ENCODE data around the gene NOSIP.

Gene NOSIP

DNA sequence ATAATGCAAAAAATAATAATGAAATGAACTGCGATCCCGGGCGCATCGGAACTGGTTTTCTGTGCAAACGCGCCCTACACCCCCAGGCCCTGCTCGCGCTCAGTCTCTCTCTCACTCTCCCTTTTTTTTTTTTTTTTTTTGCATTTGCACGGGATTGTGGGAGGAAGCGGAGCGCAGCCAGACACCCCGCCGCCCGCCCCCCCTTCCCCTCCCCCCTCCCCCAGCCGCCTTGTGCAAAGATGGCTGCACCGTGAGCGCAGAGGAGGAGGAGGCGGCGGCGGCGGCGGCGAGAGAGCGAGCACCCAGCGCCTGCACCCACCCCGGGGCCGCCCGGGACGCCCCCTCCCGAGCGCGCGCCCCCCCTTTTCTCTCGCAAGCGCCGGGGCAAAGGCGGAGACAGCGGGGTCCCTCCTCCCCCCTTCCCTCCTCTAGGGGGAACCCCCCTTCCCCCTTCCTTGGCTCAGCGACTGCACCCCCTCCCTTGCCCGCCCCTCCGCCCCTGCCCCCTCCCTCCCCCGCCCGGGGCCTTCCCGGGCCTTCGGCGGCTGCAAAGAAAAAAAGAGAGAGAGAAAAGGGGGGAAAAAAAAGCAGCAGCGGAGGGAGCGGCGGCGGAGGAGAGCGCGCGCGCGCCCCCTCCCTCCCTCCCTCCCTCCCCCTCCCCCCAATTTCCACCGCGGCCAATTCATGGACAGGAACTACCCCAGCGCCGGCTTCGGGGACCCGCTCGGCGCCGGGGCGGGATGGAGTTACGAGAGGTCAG is 10.8 kb upstream of the NOSIP start, which contains the start of gene PRR12:
TSS of gene PRR12 (plus strand) at position 212 of the 760 bp plus-strand sequence. CDS start at position 685, 473 bp downstream.
- TF ChIP-seq, protein P1, sequence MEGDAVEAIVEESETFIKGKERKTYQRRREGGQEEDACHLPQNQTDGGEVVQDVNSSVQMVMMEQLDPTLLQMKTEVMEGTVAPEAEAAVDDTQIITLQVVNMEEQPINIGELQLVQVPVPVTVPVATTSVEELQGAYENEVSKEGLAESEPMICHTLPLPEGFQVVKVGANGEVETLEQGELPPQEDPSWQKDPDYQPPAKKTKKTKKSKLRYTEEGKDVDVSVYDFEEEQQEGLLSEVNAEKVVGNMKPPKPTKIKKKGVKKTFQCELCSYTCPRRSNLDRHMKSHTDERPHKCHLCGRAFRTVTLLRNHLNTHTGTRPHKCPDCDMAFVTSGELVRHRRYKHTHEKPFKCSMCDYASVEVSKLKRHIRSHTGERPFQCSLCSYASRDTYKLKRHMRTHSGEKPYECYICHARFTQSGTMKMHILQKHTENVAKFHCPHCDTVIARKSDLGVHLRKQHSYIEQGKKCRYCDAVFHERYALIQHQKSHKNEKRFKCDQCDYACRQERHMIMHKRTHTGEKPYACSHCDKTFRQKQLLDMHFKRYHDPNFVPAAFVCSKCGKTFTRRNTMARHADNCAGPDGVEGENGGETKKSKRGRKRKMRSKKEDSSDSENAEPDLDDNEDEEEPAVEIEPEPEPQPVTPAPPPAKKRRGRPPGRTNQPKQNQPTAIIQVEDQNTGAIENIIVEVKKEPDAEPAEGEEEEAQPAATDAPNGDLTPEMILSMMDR (IDR thresholded peaks at IDR 0.05; ENCODE audit: low read length, missing control alignments): no peak
- DNase-seq (ENCODE audit: low read depth): peak; percentile 77
- H3K4me3 ChIP-seq (replicated peaks; ENCODE audit: low read depth, low read length): peak within 1 kb of the TSS; percentile 84

DNA sequence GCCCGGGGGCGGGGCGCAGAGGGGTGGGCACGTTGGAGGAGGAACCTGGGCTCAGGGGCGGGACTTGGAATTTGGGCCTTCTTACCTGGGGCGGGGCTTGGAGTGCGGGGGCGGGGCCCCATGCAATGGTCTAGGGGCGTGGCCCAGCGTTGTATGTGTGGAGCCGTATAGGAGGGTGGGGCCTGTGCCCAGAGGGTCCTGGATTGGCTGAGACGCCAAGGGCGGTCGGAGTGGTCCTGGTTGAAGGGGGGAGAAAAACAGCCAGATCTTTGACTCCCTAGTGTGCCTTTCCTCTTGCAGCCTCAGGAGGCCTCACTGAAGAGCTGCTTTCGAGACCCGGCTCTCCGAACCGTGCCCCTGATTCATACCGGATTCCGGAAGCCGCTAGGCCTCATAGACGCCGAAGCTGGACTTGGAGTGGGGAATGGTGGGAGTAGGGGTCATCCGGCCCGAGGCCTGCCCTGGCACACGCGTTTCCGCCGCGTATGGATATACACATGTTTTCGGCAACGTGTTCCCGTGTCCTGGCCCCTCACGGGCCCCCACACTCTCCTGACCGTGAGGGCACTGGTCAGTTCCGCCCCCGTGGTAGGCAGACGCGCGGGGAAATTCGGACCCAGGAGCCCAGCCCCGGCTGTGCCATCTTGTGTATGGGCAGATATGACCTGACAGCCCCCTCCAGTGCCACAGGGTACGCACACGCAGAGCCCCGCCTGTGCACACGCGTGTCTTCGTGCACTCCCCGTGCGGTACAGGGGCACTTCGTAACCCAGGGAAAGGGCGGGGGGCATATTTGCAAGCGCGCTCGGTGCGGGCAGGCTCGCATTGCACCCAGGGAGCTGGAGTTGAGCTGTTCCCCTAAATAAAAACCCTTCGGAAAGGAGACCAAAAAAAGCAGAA is 10.0 kb upstream of the NOSIP start:
- peak; percentile 98 for DNase-seq (ENCODE audit: low read depth)
- peak overlapping the region; percentile 84 for H3K4me3 ChIP-seq (replicated peaks; ENCODE audit: low read depth, low read length)
- TF ChIP-seq, protein P1 (IDR thresholded peaks at IDR 0.05; ENCODE audit: low read length, missing control alignments): peak; percentile 19

DNA sequence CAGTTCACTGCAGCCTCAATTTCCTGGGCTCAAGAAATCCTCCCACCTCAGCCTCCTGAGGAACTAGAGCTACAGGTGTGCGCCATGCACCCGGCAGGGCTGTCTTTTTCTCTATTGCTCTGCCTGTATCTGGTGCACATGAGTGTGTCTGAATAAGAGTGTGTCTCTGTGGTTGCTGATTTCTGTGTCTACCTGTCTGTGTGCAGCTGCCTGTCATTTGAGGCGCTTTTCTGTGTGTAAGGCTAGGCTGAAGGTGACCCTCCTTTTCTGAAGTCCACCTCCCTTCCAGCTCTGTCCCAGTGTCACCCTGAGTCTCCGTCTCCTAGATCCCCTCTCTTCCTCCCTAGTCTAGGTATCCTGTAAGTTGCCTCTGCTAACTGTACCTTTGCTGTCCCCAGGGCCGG is 9.1 kb upstream of the NOSIP start:
- TF ChIP-seq, protein P1 (IDR thresholded peaks at IDR 0.05; ENCODE audit: low read length, missing control alignments): no peak
- no peak overlapping the region for H3K4me3 ChIP-seq (replicated peaks; ENCODE audit: low read depth, low read length)
- DNase-seq (ENCODE audit: low read depth): no peak

DNA sequence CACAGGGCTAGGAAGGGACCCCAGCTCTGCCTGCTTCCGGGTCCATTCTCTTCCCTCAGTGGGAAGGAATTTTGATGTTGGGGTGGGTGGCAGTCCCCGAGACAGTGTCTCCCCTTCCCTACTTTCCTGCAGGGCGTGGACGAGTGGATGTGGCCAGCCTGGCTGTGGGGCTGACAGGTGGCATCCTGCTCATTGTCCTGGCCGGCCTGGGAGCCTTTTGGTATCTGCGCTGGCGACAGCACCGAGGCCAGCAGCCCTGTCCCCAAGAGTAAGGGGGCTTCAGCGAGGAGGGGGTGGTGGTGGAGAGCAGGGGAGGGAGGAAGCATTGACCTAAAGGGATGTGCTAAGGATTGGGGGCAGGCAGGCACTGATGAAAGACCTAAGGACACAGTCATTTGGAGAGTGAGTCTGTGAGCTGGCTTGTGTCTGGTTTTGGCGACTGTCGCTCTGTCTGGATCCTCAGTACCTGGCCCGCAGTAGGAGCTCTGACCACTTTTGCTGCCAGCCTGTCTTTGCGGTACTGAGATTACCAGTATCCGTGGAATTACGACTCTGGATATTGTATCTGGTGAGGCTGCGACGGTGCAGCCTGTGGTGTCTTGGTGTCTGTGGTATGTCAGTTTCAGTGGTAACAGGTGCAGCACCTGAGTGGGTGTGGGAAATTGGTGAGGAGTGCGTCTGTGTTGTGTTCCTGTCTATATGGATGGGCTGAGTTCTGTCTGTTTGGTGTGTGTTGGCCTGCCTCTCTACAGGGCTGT is 8.2 kb upstream of the NOSIP start:
- TF ChIP-seq, protein P1 (IDR thresholded peaks at IDR 0.05; ENCODE audit: low read length, missing control alignments): no peak
- DNase-seq (ENCODE audit: low read depth): no peak
- no peak overlapping the region for H3K4me3 ChIP-seq (replicated peaks; ENCODE audit: low read depth, low read length)

DNA sequence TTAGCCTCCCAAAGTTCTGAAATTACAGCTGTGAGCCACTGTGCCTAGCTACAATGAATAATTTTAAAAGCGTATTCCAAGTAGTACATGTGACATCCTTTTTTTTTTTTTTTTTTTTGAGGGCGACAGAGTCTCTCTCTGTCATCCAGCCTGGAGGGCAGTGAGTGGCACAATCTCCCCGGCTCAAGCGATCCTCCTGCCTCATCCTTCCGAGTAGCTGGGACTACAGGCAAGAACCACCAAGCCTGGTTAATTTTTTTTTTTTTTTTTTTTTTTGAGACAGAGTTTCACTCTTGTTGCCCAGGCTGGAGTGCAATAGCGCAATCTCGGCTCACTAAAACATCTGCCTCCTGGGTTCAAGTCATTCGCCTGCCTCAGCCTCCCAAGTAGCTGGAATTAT is 6.9 kb upstream of the NOSIP start:
- DNase-seq (ENCODE audit: low read depth): no peak
- TF ChIP-seq, protein P1 (IDR thresholded peaks at IDR 0.05; ENCODE audit: low read length, missing control alignments): no peak
- no peak overlapping the region for H3K4me3 ChIP-seq (replicated peaks; ENCODE audit: low read depth, low read length)

DNA sequence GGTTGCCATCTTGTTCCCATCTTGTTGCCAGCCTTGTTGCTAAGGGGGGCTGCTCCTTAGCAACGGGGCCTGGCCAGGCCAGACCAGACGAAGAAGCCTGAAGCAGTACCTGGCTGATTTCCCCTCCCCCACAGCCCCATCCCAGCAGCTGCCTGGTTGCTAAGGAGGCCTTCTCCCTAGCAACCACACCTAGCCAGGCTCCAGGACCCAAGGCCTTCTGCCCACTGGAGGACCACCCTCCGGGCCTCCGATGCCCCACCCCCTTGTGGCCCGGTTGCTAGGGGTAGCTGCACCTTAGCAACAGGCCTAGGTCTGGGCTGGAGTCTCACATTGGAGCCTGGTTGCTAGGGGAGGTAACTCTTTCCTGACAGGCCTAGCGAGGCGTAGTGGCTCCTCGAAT is 4.7 kb upstream of the NOSIP start:
- no peak overlapping the region for H3K4me3 ChIP-seq (replicated peaks; ENCODE audit: low read depth, low read length)
- TF ChIP-seq, protein P1 (IDR thresholded peaks at IDR 0.05; ENCODE audit: low read length, missing control alignments): no peak
- DNase-seq (ENCODE audit: low read depth): no peak
